ENCODE measurements around the gene TSPAN5.

TSPAN5 gene

DNA sequence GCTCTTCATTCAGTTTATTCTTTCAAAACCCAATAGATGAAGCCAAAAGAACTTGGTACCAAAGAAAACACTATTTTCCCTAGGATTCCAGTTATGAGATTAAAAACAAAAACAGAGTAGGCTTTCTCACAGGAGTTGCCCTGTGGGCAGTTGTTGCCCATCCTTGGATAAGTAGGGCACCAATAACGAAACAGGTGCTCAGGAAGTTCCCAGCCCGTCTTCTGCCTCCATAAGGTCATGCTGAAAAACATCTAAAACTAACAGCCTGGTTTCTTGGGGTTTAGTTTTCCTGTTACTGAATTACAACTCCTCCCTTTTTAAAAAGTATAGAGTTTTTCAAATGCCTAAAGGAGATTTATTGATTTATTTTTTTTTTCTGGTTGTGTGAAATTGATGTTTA lies 14.7 kb downstream of the TSPAN5 start:
- no peak for DNase-seq (ENCODE audit: low read depth)

DNA sequence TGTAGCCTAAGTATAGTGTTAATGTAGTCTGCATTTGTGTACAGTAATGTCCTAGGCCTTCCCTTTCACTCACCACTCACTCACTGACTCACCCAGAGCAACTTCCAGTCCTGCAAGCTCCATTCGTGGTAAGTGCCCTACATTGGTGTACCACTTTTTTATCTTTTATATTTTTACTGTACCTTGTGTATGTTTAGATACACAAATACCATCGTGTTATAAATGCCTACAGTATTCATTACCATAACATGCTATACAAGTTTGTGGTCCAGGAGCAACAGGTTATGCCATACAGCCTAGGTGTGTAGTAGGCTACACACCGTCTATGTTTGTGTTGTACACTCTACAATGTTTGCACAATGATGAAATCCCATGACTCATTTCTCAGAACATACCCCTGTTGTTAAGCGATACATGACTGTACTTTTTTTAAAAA lies 15.4 kb downstream of the TSPAN5 start:
- no peak for DNase-seq (ENCODE audit: low read depth)

DNA sequence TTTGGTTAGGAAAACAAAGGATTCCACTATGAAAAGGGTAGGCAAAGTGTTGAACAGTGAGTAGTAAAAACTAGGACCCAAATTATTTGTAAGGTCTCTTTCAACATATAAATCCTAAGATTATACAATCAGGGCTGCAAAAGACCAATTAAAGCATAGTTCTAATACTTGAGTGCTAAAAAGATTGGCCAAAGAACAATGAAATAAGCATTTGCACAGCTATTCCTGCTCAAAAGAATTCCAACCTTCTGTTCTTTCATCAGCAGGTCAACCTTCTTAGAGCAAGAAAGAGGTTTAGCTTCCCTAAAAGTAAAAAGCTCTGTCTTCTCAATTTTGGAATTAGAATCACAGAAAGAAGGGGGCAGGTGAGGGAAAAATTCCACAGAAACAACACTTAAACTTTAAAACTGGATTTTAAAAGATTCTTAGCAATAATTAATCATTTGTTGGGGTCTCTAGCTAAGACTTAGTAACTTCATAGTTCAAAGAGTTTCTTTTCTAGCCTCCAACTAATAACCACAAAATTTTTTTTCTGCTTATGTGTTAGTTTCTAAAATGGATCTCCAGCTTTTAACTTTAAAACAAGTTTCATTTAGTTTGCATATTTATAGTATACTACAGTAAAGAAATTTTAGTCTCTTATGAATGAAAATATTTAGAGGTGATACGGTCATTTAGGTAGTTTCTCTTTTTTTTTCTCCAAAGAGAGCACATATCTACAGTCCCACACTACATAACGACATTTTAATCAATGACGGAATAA lies 16.3 kb downstream of the TSPAN5 start:
- DNase-seq (ENCODE audit: low read depth) = no peak

DNA sequence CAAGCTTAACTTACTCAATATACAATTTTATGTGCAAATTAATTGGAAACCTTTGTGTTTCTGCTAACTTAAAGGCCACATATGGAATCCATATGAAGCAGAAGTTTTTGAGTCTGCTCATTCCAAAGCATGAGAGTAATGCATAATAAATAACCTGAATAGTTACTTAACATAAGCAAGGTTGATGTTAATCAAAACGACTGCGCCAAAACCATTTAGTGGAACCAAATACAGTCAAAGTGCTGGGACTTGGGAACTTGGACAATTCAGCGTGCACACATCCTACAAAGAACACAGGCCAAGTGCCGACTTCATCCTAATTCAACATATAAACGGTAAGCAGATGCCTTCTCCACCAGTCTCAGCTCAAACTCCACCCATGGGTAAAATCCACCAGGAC lies 17.0 kb downstream of the TSPAN5 start:
- DNase-seq (ENCODE audit: low read depth) = no peak

DNA sequence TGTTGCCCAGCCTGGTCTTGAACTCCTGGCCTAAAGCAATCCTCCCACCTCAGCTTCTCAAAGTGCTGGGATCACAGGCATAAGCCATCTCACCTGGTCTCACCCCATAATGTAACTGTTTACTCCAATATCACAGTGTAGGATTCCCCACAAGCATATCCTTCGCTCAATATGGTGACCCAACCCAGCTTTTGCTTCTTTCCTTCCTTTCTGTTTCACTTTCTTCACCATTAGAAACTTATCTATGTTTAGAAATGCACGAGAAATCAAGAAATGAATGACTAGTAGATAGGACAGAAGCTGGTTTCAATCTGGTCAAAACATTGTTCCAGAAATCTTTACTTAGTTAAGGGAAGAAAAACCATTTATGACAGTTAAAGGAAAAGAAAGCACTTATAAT lies 18.9 kb downstream of the TSPAN5 start:
- DNase-seq (ENCODE audit: low read depth) = no peak

DNA sequence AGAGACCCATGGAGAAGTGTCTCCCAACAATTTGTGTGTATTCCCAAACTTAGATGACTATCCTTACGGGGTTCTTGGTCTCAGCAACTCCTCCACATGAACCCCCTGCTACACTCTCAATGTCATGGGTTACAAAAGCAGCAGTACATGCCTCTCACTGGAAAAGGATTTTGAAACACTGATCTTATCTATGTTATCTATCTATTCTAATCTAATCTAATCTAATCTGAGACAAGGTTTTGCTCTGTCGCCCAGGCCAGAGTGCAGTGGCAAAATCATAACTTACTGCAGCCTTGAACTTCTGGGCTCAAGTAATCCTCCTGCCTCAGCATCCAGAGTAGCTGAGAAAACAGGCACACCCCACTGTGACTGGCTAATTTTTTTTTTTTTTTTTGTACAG lies 19.3 kb downstream of the TSPAN5 start:
- no peak for DNase-seq (ENCODE audit: low read depth)

DNA sequence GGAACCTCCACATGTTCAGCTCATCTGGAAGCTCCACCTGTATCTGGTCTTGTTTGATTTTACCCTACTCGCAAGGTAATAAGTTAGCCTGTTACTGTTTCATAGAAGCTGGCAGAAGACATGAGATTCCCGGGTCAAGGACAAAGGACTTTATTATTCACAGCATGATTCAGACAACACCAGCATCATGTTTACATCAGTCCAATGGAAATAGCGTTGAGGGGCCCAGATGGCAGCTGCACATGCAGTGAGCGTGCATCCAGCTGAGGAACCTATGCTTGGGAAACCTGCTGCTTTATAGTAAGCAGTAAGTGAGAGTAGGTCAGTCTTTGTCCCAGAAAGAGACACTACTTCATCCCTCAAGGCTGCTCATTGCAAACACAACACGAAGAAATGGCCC lies 19.8 kb downstream of the TSPAN5 start:
- no peak for DNase-seq (ENCODE audit: low read depth)

DNA sequence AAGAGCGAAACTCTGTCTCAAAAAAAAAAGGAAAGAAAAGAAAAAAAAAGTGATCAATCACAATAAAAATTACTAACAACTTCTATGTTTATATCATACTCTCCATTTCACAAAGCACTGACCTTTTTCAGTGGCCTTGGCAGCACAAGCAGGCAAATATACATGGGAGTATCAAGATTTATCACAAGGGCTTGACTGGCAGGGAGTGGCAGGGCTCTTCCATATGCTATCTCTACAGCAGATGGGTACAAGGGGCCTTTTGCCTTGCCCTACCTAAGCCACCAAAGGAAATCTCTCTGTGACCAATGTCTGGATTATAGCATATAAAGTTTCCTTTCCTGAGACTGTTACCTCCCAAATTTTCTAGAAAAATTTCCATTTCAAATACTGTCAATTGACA lies 24.4 kb downstream of the TSPAN5 start:
- no peak for DNase-seq (ENCODE audit: low read depth)

DNA sequence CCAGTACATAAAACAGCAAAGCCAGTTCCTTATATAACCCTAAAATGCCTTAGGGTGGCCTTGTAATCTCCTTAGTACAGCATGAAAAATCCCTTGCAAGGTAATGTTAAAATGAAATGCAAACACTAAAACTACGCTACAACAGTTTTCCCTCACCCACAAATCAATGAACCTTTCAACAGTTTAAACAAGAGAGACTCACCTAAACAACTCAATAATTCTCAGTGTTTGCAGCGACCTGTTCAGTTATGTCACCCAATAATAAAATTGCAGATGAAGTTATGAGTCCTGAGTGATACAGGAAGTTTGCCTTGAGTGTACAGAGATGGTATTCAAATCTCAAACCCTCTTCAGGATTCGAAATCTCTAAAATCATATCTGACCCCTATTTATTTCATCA lies 25.3 kb downstream of the TSPAN5 start:
- no peak for DNase-seq (ENCODE audit: low read depth)

DNA sequence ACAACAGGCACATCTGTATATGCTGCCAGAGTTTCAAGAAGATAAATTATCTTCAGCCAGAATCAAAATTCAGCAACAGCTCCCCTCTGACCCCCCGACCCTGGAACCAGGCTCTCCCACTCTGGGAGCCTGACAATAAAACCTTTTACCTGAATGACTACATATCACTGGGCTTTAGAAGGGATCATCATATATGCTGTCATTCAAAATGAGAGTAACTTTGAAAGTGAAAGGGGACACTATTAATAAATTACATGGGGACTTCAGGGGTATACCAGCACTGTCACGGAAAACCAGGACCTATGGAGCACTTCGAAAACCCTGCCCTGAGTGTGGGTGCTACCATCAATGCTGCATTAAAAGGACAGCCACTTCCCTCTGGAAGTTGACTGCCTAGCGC lies 26.2 kb downstream of the TSPAN5 start:
- no peak for DNase-seq (ENCODE audit: low read depth)

DNA sequence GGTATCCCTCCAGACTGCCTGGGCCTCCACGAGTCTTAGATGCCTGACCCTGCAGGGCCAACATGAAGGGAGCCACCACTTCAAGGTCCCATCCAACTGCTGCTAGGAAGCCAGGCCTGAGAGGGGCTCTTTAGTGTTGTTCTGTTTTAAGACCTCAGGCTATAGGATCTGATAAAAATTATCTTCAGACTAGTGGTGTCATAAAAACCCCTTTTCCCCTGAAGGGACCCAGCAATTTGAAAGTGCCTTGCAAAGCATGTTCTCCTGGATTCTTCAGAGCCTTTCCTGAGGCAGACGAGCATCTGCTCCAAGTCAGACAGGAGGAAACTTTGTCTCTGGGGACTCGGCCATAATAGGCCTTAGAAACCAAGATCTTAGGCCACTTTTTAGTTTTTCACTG lies 26.9 kb downstream of the TSPAN5 start:
- no peak for DNase-seq (ENCODE audit: low read depth)

DNA sequence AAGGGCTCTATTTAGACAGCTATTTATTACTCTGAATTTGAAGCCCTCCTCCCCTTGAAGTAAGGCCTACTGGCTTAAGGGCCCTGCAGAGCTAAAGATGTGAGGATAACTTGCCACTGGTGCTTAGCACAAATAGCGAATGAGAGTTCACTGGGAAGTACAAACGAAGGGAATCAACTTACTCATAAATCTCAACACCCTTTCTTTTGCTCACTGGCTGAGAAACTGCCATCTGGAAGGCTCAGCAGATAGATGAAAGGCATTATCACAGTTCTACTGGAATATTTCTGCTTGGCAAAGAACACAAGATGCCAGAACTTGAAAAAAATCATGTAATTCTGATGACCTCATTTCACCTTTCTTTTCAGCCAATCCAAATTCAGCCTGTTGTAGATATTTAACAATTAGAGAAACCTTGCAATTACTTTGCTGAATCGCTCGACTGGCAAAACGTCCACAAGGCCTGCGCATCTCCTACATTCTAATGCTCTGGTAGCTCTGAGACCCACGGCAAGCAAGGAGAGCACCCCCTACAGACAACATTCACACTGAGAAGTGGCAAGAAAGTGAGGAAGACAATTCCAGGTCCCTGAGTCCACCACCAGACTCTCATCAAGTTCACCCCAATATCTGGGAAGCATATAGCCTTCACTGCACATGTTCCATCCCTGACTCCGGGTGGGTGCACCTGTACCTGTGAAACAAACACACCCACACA lies 27.5 kb downstream of the TSPAN5 start:
- no peak for DNase-seq (ENCODE audit: low read depth)

DNA sequence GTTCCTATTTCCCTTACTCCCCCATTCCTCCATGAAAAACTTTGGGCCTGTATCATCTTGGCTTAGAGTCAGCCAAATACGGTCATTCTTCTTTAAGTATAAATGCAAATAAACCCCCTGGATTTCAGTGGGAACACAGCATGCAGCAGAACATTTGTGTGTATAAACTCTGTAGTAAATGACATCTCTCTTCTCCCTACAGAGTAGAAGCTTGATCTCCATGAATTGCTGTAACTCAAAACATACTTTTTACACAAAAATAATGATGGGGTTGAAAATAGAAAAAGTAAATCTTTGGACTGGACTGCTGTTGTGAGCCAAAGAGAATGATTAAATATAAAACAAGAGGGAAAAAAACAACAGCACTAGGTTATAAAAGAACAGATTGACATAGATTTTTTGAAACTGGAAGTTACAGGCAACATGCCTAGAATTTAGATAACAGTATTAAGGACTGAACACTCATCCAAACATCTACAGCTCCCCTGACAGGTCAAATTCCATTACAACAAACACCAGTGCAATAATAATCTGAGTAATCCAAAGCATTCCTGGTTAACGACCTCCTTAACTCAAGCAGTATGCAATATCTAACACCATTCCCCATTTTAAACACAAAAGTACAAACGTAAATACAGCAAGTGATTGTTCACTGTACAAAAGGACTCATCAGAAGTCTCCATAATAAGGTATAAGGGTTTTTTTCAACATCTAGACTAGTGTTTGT lies 30.7 kb downstream of the TSPAN5 start:
- no peak for DNase-seq (ENCODE audit: low read depth)

DNA sequence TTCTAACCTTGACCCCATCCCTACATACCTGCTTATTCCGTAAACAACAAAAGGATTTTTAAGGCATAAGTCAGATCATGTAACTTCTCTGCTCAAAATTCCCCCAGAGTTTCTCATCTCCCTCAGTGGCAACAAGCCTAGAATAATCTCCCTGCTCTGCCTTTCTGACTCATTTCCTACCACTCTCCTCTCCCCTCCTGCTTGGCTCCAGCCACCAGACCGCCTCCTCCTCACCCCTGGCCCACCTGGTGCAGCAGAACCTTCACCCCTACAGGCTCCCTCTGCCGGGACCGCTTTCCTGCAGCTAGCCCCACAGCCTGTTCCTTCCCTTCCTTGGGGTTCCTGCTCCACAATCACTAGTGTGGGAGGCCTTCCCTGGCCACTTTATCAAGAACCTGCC lies 32.1 kb downstream of the TSPAN5 start:
- no peak for DNase-seq (ENCODE audit: low read depth)

DNA sequence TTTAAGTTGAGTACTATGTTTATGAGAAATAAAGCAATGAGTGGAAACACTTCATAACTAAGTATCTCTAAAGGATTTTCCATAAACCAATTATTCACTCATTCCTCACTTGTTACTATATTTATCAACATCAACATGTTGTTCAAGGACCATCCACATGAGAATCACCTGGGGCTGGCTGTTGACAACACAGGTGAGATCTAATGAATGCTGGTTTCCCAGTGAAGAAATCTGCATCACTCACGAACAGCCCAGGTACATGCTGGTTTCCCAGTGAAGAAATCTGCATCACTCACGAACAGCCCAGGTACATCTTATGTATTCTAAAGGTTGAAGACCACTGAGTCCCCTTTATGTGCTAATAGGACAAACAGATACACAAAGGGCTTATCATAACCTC lies 32.5 kb downstream of the TSPAN5 start:
- no peak for DNase-seq (ENCODE audit: low read depth)

DNA sequence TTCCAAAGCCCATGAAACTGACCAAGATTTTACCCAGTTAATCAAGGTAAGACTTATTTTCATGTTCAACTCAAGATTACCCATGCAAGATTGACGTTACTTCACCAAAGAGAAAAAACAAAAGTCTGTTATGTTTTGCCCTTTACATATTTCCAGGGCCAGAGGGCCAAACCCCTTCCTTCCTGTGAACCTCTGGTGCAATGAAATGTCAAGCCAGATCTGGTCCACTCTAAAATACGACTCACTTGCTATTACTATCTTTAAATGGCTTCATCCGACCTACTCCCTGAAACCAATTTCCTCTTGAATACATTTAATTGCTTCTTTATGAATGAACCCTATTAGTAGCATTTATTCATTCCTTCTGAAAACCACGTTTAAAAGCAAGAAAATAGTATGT lies 33.0 kb downstream of the TSPAN5 start:
- DNase-seq (ENCODE audit: low read depth) = no peak

DNA sequence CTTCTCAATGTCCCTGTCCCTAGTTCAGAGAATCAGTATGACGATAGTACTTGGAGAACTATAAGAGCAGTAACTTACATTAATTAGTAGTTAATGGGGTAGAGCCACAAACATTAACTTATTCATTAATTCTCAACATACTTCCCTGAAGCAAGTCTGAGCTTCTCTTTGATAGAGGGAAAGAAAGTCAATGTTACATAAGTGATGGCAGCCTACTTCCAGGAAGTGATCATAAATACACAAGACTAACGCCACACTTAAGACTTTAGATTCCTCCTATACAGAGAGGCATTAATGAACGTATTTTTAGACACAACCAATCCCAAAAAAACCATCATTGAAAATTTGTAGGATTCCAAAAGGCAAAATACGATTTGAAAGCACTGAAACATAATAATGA lies 33.8 kb downstream of the TSPAN5 start:
- DNase-seq (ENCODE audit: low read depth) = no peak

DNA sequence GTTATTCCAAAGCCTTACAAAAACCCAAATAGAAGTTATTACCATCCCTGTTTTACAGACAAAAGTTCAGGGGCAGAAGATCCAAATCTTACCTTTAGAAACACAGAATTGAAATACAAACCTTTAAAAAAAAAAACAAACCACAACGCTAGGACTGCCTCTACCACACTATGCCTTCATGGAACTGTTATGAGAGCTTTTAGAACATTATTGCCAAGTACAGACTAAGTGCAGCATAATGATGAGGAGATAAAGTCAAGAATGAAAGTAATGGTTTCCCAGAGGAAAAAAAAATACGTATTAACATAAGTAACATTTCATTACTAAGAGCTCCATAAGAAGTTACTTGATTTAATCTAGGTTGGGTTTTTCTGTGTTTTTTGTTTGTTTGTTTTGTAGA lies 34.3 kb downstream of the TSPAN5 start:
- DNase-seq (ENCODE audit: low read depth) = no peak

DNA sequence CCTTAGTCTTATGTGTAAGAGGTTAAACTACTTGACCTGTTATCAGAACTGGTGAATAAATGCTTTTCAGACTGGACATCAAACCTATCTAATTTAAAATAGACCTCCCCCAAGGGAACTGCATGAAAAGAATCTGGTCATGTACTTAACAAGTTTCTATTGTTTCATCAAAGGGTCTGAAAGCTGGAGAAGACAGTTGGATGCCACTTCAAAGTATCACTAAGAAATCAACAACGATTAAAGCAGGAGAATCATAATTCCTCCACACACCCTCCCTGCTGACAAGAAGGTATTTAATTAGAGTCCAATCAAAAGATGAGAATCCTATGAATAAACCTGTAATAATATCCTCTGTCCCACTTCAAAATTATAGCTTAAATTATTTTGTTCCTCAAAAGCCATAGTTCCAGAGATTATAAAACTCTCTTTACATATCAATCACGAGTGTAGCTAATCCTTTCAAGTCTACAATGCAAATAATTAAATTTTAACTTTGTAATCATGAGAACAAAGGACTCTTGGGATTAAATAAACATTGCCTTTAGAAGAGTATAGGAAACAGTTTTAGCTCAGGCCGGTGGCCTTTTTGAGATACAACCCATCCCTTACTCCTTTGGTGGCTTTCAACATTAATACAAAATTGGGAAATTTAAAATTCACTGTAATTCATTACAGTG lies 35.1 kb downstream of the TSPAN5 start:
- DNase-seq (ENCODE audit: low read depth) = no peak

DNA sequence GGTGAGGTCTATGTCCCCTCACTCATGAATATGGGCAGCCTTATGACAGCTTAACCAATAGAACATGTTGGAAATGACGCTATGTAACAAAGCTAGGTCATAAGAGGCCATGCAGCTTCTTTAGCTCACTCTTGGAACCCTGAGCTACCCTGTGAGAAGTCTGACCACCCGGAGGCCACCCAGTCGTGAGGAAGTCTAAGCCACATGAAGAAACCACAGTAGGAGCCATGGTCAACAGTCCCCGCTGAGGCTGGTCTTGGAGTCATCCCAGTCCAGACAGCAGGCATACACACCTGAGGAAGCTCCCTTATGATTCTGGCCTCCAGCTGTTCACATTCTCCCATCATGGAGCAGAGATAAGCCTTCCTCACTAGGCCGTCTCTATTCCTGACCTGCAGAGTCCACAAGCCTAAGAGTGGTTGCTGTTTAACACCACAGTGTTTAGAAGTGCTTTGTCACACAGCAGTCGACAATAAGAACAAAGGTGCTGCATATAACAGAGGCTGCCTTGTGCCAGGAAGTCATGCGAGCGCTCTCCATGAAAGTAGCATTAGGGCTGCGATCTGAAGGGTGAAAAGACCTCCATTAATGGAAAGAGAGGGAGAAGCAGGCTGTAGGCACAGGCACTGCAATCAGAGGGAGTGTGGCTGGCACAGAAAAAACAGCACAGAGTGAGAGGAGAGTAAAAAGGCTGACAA lies 38.2 kb downstream of the TSPAN5 start:
- no peak for DNase-seq (ENCODE audit: low read depth)

DNA sequence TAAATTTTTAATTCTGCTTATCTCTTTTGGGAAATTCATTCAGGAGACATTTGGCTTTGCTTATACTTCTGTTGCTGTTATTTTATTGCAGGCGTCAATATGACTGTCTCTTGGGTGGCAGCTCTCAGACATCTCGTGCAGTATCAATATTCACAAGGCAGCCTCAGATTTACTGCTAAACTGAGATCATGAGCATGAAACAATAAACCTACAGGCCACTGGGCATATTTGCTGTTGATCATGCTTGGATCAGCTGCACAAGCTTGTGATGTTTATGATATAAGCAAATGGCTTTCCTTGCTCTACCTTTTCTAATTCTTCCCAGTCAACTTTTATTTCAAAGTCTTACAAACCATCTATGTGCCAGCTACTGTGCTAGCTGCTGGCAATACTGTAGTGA lies 39.2 kb downstream of the TSPAN5 start:
- no peak for DNase-seq (ENCODE audit: low read depth)

DNA sequence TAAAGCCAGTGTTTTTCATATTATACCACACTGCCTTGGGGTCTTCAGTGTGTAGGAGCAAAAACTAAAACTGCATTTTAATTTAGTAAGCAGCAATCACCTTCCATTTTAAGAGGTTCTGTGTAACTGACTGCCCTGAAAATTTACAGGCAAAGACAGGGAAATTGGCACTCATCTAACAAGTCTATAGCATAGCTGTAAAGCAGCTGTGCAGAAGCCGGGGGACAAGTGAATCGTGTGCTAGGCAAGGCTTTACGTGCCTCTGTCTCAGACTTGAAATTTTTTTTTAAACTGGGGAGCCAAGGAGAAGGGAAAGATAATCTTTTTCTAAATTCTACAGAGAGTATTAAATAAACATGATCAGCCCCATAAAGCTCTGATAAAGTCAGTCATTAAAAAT lies 39.7 kb downstream of the TSPAN5 start:
- DNase-seq (ENCODE audit: low read depth) = no peak
